SK-N-SH (cell line): ENCODE data around the gene KIF16B.

Experiments used
- GATA2 ChIP-seq: sonication (generic); formaldehyde crosslinking; IDR thresholded peaks from 2 replicates; pipeline ENCODE4 v1.5.0; 2020; ENCODE audit warnings: mild to moderate bottlenecking, missing genetic modification reagents
- JUND ChIP-seq: IDR thresholded peaks from 2 replicates; pipeline ENCODE4 v1.4.0; 2012
- MXI1 ChIP-seq: IDR thresholded peaks from 2 replicates; pipeline ENCODE4 v1.6.1; 2012; ENCODE audit warnings: mild to moderate bottlenecking, low read depth, low read length, improper control_type of control experiment
- POLR2AphosphoS5 ChIP-seq: IDR thresholded peaks from 2 replicates; pipeline ENCODE4 v1.6.1; 2012; ENCODE audit warnings: low read depth, low read length
- RAD21 ChIP-seq: IDR thresholded peaks from 2 replicates; pipeline ENCODE4 v1.6.1; 2012; ENCODE audit warnings: mild to moderate bottlenecking, low read length
- SIN3A ChIP-seq: IDR thresholded peaks from 2 replicates; pipeline ENCODE4 v1.6.1; 2012; ENCODE audit warnings: low read depth, mild to moderate bottlenecking, low read length, moderate library complexity, borderline replicate concordance
- SMC3 ChIP-seq: IDR thresholded peaks from 2 replicates; pipeline ENCODE4 v1.6.1; 2012; ENCODE audit warnings: low read depth, low read length, improper control_type of control experiment
- TAF1 ChIP-seq: IDR thresholded peaks from 2 replicates; pipeline ENCODE4 v1.6.1; 2012; ENCODE audit warnings: low read depth, mild to moderate bottlenecking, low read length, moderate library complexity, borderline replicate concordance
- TCF12 ChIP-seq: IDR thresholded peaks from 2 replicates; pipeline ENCODE4 v1.4.0; 2012
- YY1 ChIP-seq: IDR thresholded peaks from 2 replicates; pipeline ENCODE4 v1.4.0; 2012; ENCODE audit warnings: low read depth, mild to moderate bottlenecking
- TF ChIP-seq, protein P1 (sequence below): fragments of 200-600 bp; sonication (generic); IDR thresholded peaks from 2 replicates; pipeline ENCODE4 v1.6.1; 2017; ENCODE audit warnings: antibody characterized with exemption, mild to moderate bottlenecking, moderate library complexity
- TF ChIP-seq, protein P2 (sequence below): IDR thresholded peaks from 2 replicates; pipeline ENCODE4 v1.4.0; 2012; ENCODE audit warnings: low read depth
- TF ChIP-seq, protein P3 (sequence below): fragments of 150-350 bp; IDR thresholded peaks from 2 replicates; pipeline ENCODE4 v1.6.1; 2016; ENCODE audit warnings: mild to moderate bottlenecking, low read depth, low read length

DNA sequence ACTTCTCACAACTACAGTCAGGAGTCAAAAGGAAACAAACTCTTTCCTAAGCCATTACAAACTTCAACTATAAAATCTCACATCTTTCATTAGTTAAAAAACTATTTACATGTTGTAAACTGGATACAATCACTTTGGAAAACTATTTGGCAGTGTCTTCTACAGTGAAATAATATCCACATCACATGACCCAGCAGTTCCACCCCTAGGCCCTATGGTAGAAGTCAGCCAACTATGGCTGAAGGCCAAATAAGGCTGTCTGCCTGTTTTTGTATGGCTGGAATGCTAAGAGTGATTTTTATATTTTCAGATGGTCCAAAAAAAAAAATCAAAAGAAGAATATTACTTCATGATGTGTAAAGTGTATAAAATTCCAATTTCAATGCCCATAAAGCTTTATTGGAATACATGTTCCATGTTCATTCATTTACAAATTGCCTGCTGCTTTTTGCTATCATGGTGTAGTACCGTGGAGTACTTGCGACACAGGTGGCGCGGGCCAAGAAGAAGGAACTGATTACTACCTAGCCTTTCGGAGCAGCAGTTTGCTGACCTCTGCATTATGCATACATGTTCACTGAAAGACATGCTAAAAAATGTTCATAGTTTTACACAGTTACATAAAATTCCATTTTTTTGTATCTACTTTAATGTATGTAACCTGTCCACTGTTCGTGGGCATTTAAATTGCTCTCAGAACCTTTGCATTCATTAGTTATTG is 129.0 kb downstream of the KIF16B start:
- TF ChIP-seq, protein P1, sequence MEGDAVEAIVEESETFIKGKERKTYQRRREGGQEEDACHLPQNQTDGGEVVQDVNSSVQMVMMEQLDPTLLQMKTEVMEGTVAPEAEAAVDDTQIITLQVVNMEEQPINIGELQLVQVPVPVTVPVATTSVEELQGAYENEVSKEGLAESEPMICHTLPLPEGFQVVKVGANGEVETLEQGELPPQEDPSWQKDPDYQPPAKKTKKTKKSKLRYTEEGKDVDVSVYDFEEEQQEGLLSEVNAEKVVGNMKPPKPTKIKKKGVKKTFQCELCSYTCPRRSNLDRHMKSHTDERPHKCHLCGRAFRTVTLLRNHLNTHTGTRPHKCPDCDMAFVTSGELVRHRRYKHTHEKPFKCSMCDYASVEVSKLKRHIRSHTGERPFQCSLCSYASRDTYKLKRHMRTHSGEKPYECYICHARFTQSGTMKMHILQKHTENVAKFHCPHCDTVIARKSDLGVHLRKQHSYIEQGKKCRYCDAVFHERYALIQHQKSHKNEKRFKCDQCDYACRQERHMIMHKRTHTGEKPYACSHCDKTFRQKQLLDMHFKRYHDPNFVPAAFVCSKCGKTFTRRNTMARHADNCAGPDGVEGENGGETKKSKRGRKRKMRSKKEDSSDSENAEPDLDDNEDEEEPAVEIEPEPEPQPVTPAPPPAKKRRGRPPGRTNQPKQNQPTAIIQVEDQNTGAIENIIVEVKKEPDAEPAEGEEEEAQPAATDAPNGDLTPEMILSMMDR, result no peak
- TF ChIP-seq, protein P2, sequence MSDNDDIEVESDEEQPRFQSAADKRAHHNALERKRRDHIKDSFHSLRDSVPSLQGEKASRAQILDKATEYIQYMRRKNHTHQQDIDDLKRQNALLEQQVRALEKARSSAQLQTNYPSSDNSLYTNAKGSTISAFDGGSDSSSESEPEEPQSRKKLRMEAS, result no peak
- no peak for TF ChIP-seq SMC3
- TF ChIP-seq RAD21, result no peak
- TF ChIP-seq TAF1, result no peak
- TF ChIP-seq, protein P3, sequence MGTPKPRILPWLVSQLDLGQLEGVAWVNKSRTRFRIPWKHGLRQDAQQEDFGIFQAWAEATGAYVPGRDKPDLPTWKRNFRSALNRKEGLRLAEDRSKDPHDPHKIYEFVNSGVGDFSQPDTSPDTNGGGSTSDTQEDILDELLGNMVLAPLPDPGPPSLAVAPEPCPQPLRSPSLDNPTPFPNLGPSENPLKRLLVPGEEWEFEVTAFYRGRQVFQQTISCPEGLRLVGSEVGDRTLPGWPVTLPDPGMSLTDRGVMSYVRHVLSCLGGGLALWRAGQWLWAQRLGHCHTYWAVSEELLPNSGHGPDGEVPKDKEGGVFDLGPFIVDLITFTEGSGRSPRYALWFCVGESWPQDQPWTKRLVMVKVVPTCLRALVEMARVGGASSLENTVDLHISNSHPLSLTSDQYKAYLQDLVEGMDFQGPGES, result no peak
- no peak for TF ChIP-seq JUND
- TF ChIP-seq POLR2AphosphoS5, result no peak
- no peak for TF ChIP-seq GATA2
- no peak for TF ChIP-seq TCF12
- TF ChIP-seq YY1, result no peak
- TF ChIP-seq MXI1, result no peak
- no peak for TF ChIP-seq SIN3A
